ENCODE results near the gene MNX1.
A peak's percentile ranks its signal among the peaks of the same experiment; 100 is the strongest.

MNX1 gene

GRCh38 chr7:157004521-157005455 lies 5.7 kb downstream of the MNX1 start:
- peaks cover 7 to 13% of the 10 kb centered on the region in 2 donors for H3K4me1 ChIP-seq (ENCODE audit: control insufficient read depth in 2 of 2, insufficient read depth in 1 of 2, low read depth in 1 of 2, low read length in 2 of 2)
- peak overlapping the region; percentile 49 for H3K18ac ChIP-seq (ENCODE audit: low read length)
- H3K4ac ChIP-seq (ENCODE audit: low read length), result no peak overlapping the region
- H3K4me3 ChIP-seq (ENCODE audit: low read length in 2 of 2), result no peak overlapping the region
- H3K23ac ChIP-seq (ENCODE audit: low read depth, low read length, poor library complexity), result no peak overlapping the region
- H2BK120ac ChIP-seq (ENCODE audit: low read depth, low read length), result no peak overlapping the region
- H3K36me3 ChIP-seq (replicated peaks in 1 of 2; ENCODE audit: control insufficient read depth in 2 of 2, insufficient read depth in 2 of 2, low read length in 2 of 2), result no peaks in the 10 kb centered on the region
- H3K4me2 ChIP-seq (ENCODE audit: insufficient read depth, low read length, poor library complexity, severe bottlenecking), result no peak overlapping the region
- no peak overlapping the region for H4K8ac ChIP-seq (ENCODE audit: low read depth, low read length)
- H2BK12ac ChIP-seq (ENCODE audit: low read length), result no peak overlapping the region
- no peak overlapping the region for H3K27ac ChIP-seq (replicated peaks; ENCODE audit: low read length)
- peak overlapping the region; percentile 81 for H2AFZ ChIP-seq (ENCODE audit: low read length)
- H3K9me3 ChIP-seq (replicated peaks in 1 of 2; ENCODE audit: control insufficient read depth in 2 of 2, insufficient read depth in 1 of 2, low read depth in 1 of 2, low read length in 2 of 2), result no peaks in the 10 kb centered on the region
- no peak overlapping the region for H4K91ac ChIP-seq (ENCODE audit: low read depth, low read length, poor library complexity)
- no peak overlapping the region for H2BK15ac ChIP-seq (ENCODE audit: low read length)
- H2AK5ac ChIP-seq (ENCODE audit: low read depth, low read length), result no peak overlapping the region
- WGBS, 2 donors (ENCODE audit: extremely low coverage in 2 of 2, insufficient read length in 2 of 2, insufficient replicate concordance in 1 of 2), result no CpG with 5 or more reads among the region's 56 CpGs
- H3K27me3 ChIP-seq (ENCODE audit: control insufficient read depth in 3 of 3, insufficient read depth in 3 of 3, low read depth in 1 of 3, low read length in 3 of 3), result peaks cover 75 to 97% (median 96%) of the 10 kb centered on the region in 3 experiments
- no peak overlapping the region for H3K9ac ChIP-seq (ENCODE audit: low read depth, low read length, poor library complexity)
- no peaks in the 10 kb centered on the region for H3K79me1 ChIP-seq (ENCODE audit: low read depth, low read length)
- H2BK5ac ChIP-seq (ENCODE audit: low read length), result no peak overlapping the region
- DNase-seq (ENCODE audit: low spot score), result no peak
- H3K14ac ChIP-seq (ENCODE audit: low read length), result no peak overlapping the region

- H3K4me3 ChIP-seq (ENCODE audit: low read length in 2 of 2), result no peak overlapping the region
- WGBS, 2 donors (ENCODE audit: extremely low coverage in 2 of 2, insufficient read length in 2 of 2, insufficient replicate concordance in 1 of 2), result no CpG with 5 or more reads among the region's 60 CpGs
- H3K9me3 ChIP-seq (replicated peaks in 1 of 2; ENCODE audit: control insufficient read depth in 2 of 2, insufficient read depth in 1 of 2, low read depth in 1 of 2, low read length in 2 of 2), result no peaks in the 10 kb centered on the region
- H3K23ac ChIP-seq (ENCODE audit: low read depth, low read length, poor library complexity), result peak overlapping the region; percentile 45
- H2AFZ ChIP-seq (ENCODE audit: low read length), result peak overlapping the region; percentile 66
- no peak overlapping the region for H2BK12ac ChIP-seq (ENCODE audit: low read length)
- H3K9ac ChIP-seq (ENCODE audit: low read depth, low read length, poor library complexity), result no peak overlapping the region
- H3K79me1 ChIP-seq (ENCODE audit: low read depth, low read length), result no peaks in the 10 kb centered on the region
- no peak overlapping the region for H2BK5ac ChIP-seq (ENCODE audit: low read length)
- H3K14ac ChIP-seq (ENCODE audit: low read length), result no peak overlapping the region
- peaks cover 69 to 97% (median 96%) of the 10 kb centered on the region in 3 experiments for H3K27me3 ChIP-seq (ENCODE audit: control insufficient read depth in 3 of 3, insufficient read depth in 3 of 3, low read depth in 1 of 3, low read length in 3 of 3)
- H2AK5ac ChIP-seq (ENCODE audit: low read depth, low read length), result peak overlapping the region; percentile 46
- peak overlapping the region; percentile 35 for H3K18ac ChIP-seq (ENCODE audit: low read length)
- no peak overlapping the region for H2BK120ac ChIP-seq (ENCODE audit: low read depth, low read length)
- H3K4me2 ChIP-seq (ENCODE audit: insufficient read depth, low read length, poor library complexity, severe bottlenecking), result peak overlapping the region; percentile 14
- no peak overlapping the region for H2BK15ac ChIP-seq (ENCODE audit: low read length)
- H4K91ac ChIP-seq (ENCODE audit: low read depth, low read length, poor library complexity), result no peak overlapping the region
- no peak for DNase-seq (ENCODE audit: low spot score)
- peaks cover 9 to 13% of the 10 kb centered on the region in 2 donors for H3K4me1 ChIP-seq (ENCODE audit: control insufficient read depth in 2 of 2, insufficient read depth in 1 of 2, low read depth in 1 of 2, low read length in 2 of 2)
- no peak overlapping the region for H4K8ac ChIP-seq (ENCODE audit: low read depth, low read length)
- H3K4ac ChIP-seq (ENCODE audit: low read length), result no peak overlapping the region
- no peaks in the 10 kb centered on the region for H3K36me3 ChIP-seq (replicated peaks in 1 of 2; ENCODE audit: control insufficient read depth in 2 of 2, insufficient read depth in 2 of 2, low read length in 2 of 2)
- H3K27ac ChIP-seq (replicated peaks; ENCODE audit: low read length), result no peak overlapping the region
Observed at GRCh38 chr7:157003756-157004520, 6.5 kb downstream of the MNX1 start.

- Histone ChIP-seq H3K18ac (ENCODE audit: low read length) (no peak overlapping the region), H3K4me1 (ENCODE audit: control insufficient read depth in 2 of 2, insufficient read depth in 1 of 2, low read depth in 1 of 2, low read length in 2 of 2) (peaks cover 9 to 13% of the 10 kb centered on the region in 2 donors), H2AK5ac (ENCODE audit: low read depth, low read length) (peak overlapping the region; percentile 46), H3K27me3 (ENCODE audit: control insufficient read depth in 3 of 3, insufficient read depth in 3 of 3, low read depth in 1 of 3, low read length in 3 of 3) (peaks cover 63 to 97% (median 96%) of the 10 kb centered on the region in 3 experiments), H2BK120ac (ENCODE audit: low read depth, low read length) (no peak overlapping the region), H3K36me3 (replicated peaks in 1 of 2; ENCODE audit: control insufficient read depth in 2 of 2, insufficient read depth in 2 of 2, low read length in 2 of 2) (no peaks in the 10 kb centered on the region), H4K91ac (ENCODE audit: low read depth, low read length, poor library complexity) (no peak overlapping the region), H4K8ac (ENCODE audit: low read depth, low read length) (no peak overlapping the region), H3K27ac (replicated peaks; ENCODE audit: low read length) (no peak overlapping the region), H2BK5ac (ENCODE audit: low read length) (no peak overlapping the region), H3K79me1 (ENCODE audit: low read depth, low read length) (no peaks in the 10 kb centered on the region), H2AFZ (ENCODE audit: low read length) (peak overlapping the region; percentile 49), H3K9ac (ENCODE audit: low read depth, low read length, poor library complexity) (no peak overlapping the region), H3K14ac (ENCODE audit: low read length) (no peak overlapping the region), H3K9me3 (replicated peaks in 1 of 2; ENCODE audit: control insufficient read depth in 2 of 2, insufficient read depth in 1 of 2, low read depth in 1 of 2, low read length in 2 of 2) (no peaks in the 10 kb centered on the region), H3K23ac (ENCODE audit: low read depth, low read length, poor library complexity) (no peak overlapping the region), H2BK12ac (ENCODE audit: low read length) (no peak overlapping the region), H3K4me2 (ENCODE audit: insufficient read depth, low read length, poor library complexity, severe bottlenecking) (no peak overlapping the region), H3K4me3 (ENCODE audit: low read length in 2 of 2) (no peak overlapping the region), H2BK15ac (ENCODE audit: low read length) (no peak overlapping the region), H3K4ac (ENCODE audit: low read length) (no peak overlapping the region)
- DNase-seq (ENCODE audit: low spot score), result no peak
- no CpG with 5 or more reads among the region's 6 CpGs for WGBS, 2 donors (ENCODE audit: extremely low coverage in 2 of 2, insufficient read length in 2 of 2, insufficient replicate concordance in 1 of 2)
Observed at GRCh38 chr7:157003445-157003755, 7.1 kb downstream of the MNX1 start.
